Spinal cord (tissue), 10 donors: ENCODE results near the gene ACP1. TPM values are rescaled to one million over a fixed set of nuclear protein-coding genes. Genes with fewer than 3 reads are reported as not detected.
A peak's percentile ranks its signal among the peaks of the same experiment; 100 is the strongest.

Experiments used
- DNase-seq, 6 donors: peaks; one replicate each; pipeline versions ENCODE4 v3.0.0 to v3.0.0-alpha.2; 2013 to 2015; ENCODE audit warnings: low spot score in 6 of 6, low read depth in 4 of 6
- H3K27ac ChIP-seq: one replicate; pipeline ENCODE4 v1.5.1; 2013; ENCODE audit warnings: low read depth, low read length, control low read depth
- H3K27me3 ChIP-seq: one replicate; pipeline ENCODE4 v1.6.1; 2013; ENCODE audit warnings: low read length; ENCODE audit not compliant: control insufficient read depth, insufficient read depth
- H3K36me3 ChIP-seq: one replicate; pipeline ENCODE4 v1.6.1; 2013; ENCODE audit warnings: low read length; ENCODE audit not compliant: control insufficient read depth, insufficient read depth
- H3K4me1 ChIP-seq: one replicate; pipeline ENCODE4 v1.6.1; 2013; ENCODE audit warnings: low read length; ENCODE audit not compliant: control insufficient read depth, insufficient read depth
- H3K4me3 ChIP-seq: one replicate; pipeline ENCODE4 v1.5.1; 2013; ENCODE audit warnings: low read depth, low read length, control low read depth
- H3K9me3 ChIP-seq: one replicate; pipeline ENCODE4 v1.6.1; 2013; ENCODE audit warnings: low read length; ENCODE audit not compliant: control insufficient read depth, insufficient read depth
- WGBS: methylation state at CpG from one replicate; pipeline ENCODE4 v1.1.5; 2013; ENCODE audit warnings: missing lambda C conversion rate; ENCODE audit not compliant: insufficient coverage; 5-methylcytosine and 5-hydroxymethylcytosine counted together
- polyA plus RNA-seq, 2 donors: library from polyadenylated mRNA; unstranded; fragments of 120-200 nt; gene quantifications; one replicate each; pipeline ENCODE4 v1.2.1, GENCODE V29; 2013; ENCODE audit not compliant: insufficient read length in 2 of 2
- total RNA-seq, 2 donors: library from RNA; depleted of rRNA in 1 of 2; stranded (reverse); fragments of 120-200 nt in 1 of 2; fragments of >200 nt in 1 of 2; gene quantifications; one replicate each; pipeline versions ENCODE4 v1.2.3 to v1.2.4, GENCODE V29; 2013 to 2014
- donor health status: healthy.

The ACP1 gene
- total and polyA plus RNA-seq, 4 donors = 91.6 to 120 (median 117) TPM

DNA sequence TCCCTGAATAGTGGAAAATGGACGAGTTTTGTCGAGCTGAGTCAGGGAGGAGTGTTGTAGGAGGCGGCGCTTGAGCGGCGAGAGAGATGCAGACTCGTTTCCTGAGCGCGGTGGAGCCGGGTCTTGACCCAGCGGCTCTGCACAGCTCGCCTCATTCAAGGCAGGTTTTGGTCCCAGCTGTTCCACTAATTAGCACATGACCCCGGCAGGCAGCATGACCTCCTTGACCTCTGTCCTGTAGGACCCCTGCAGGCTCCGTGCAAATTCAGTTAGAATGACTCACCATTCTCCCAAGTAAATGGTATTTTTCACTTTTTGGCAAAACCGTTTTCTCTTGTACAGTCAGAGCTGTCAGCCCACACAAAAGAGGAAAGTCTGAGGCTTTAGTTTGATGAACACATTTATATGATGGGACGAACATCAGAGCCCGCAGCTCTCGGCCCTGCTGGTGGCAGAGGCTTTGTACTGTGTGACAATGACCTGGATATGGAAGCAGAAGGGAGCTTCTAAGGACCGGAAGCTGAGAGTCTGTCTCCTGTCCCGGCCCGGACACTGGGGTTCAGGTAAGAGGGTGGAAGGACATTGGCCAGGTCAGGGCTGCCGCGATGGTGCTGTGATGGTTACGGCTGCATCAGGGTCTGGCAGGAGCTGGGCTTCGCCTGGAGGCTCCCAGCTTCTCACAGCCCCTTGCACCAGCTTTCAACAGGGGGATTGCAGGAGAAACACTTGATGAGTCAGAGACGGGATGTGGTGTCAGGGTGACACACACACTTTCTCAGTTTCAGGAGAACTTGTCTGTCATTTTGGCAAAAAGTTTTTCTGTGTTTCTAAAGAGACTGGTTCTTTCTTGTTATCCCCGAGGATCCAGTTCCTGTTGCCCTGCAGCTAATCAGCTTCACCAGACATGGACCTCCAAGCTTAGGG, 53.0 kb downstream of the ACP1 start:
- peaks cover 2% of the 10 kb centered on the region for H3K36me3 ChIP-seq

DNA sequence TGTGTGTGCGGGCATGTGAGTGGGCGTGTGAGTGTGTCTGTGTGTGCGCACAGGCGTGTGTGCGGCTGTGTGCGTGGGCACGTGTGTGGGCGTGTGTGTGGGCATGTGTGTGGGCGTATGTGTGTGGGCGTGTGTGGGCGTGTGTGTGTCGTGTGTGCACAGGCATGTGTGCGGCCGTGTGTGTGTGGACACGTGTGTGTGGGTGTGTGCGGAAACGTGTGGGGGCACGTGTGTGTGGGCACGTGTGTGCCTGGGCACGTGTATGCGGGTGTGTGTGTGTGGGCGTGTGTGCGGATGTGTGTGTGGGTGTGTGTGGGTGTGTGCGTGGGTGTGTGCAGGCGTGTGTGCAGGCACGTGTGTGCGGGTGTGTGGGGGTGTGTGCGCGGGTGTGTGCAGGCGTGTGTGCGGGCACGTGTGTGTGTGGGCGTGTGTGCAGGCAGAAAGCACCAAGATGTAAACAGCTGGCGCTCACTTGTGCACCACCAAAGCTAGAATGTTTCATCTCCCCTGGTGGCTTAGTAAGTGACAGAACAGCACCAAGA, 54.4 kb downstream of the ACP1 start:
- no peaks in the 10 kb centered on the region for H3K27me3 ChIP-seq
- H3K36me3 ChIP-seq = peaks cover 2% of the 10 kb centered on the region
- H3K4me3 ChIP-seq = no peak overlapping the region
- no peak for DNase-seq
- WGBS = 95% methylated on average over 30 of the region's 34 CpGs
- no peaks in the 10 kb centered on the region for H3K9me3 ChIP-seq
- H3K4me1 ChIP-seq = no peaks in the 10 kb centered on the region
- H3K27ac ChIP-seq = no peak overlapping the region

More for the DNA sequence above, 53.0 kb downstream of the ACP1 start:
- H3K9me3 ChIP-seq = no peaks in the 10 kb centered on the region
- H3K4me1 ChIP-seq = no peaks in the 10 kb centered on the region
- WGBS = 39% methylated on average over 25 of the region's 27 CpGs
- H3K27ac ChIP-seq = no peak overlapping the region
- peak in 1 of 6 donors; percentile 6 for DNase-seq
- H3K27me3 ChIP-seq = no peaks in the 10 kb centered on the region
- H3K4me3 ChIP-seq = no peak overlapping the region

DNA sequence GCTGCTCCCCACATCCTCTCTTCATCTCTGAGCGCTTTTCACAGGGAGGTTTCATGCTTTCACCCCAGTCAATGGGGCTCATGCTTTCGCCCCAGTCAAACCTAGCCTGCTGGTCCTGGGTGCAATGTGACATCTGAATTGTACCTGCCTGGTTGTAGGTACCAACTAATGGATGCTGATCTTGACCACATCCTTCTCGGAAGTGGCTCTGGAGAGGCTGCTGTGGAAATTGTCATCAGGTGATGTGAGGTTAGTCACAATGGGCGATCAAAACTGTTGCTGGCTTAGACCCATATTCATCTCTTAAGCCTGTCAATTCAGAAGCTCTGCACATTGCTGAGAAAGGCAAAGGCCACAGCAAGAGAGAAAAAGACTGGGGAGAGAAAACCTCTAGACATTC, 55.8 kb downstream of the ACP1 start:
- WGBS = 100% methylated on average over 2 of the region's 4 CpGs
- H3K9me3 ChIP-seq = no peaks in the 10 kb centered on the region
- no peaks in the 10 kb centered on the region for H3K36me3 ChIP-seq

DNA sequence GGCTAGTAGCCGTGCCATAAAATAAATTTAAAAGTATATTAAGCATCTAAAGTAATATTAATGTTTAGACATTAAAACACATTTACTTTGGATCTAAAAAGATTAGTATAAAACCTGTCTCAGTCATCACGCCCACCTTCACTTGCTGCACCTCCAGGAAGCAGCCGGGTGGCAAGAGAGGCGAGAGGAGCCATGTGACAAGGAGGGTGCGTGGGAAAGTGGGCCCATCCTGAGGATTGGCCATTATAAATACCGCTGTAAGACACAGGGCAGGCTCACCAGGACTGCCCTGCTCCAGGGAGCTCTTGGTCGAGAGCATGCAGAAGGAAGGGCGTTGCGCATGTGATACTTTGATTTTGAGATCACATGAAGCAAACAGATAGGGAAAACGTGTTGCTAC, 57.6 kb downstream of the ACP1 start:
- H3K36me3 ChIP-seq = no peaks in the 10 kb centered on the region
- WGBS = 89% methylated on average over 8 of the region's 10 CpGs
- no peaks in the 10 kb centered on the region for H3K27me3 ChIP-seq
- H3K9me3 ChIP-seq = peaks cover 2% of the 10 kb centered on the region
- H3K4me1 ChIP-seq = no peaks in the 10 kb centered on the region
- H3K27ac ChIP-seq = no peak overlapping the region
- no peak for DNase-seq
- H3K4me3 ChIP-seq = no peak overlapping the region

More for the DNA sequence above, 55.8 kb downstream of the ACP1 start:
- Histone ChIP-seq H3K27me3 (no peaks in the 10 kb centered on the region), H3K4me1 (no peaks in the 10 kb centered on the region), H3K27ac (no peak overlapping the region), H3K4me3 (no peak overlapping the region)
- DNase-seq = no peak

DNA sequence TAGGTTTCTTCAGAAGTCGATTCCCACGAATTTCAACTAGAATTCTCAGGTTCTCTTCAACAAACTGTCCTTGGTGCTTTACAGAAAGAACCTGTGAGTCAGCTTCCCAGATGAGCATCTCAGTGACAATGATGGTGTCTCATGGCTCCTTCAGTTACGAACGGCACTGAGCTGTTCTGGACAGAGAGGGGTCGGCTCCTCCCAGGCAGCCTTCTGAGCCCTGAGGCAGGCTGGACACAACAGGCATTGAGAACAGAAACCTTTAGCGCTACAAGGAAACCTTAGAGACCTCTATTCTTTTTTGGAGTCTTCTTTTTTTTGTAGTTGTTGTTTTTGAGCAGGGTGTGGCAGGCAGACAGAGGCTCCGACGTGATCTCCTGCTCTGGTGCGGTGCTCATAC, 58.3 kb downstream of the ACP1 start:
- Histone ChIP-seq H3K27me3 (no peaks in the 10 kb centered on the region), H3K36me3 (no peaks in the 10 kb centered on the region), H3K4me3 (no peak overlapping the region), H3K27ac (no peak overlapping the region), H3K9me3 (peaks cover 3% of the 10 kb centered on the region), H3K4me1 (no peaks in the 10 kb centered on the region)
- WGBS = 82% methylated on average over 6 of the region's 9 CpGs
- no peak for DNase-seq

Other genes with a start within 250 kb of the ACP1 start
- 1 to 10 TPM; 3.8 to 6.2 TPM for gene FAM110C, start 218.4 kb upstream of the ACP1 start, total RNA-seq
- gene FAM110C, start 218.4 kb upstream of the ACP1 start, polyA plus RNA-seq = 1 to 10 TPM; 7.3 to 7.6 TPM
- 10 to 100 TPM; 45.7 to 60.1 TPM for gene SH3YL1, start 915 bp upstream of the ACP1 start, total RNA-seq
- 10 to 100 TPM; 61.3 to 62.6 TPM for gene SH3YL1, start 915 bp upstream of the ACP1 start, polyA plus RNA-seq
- 1 to 10 TPM in 1 of 2 donors, under 1 TPM in 1; 0.88 to 3.4 TPM for gene ALKAL2, start 23.1 kb downstream of the ACP1 start, total RNA-seq
- gene ALKAL2, start 23.1 kb downstream of the ACP1 start, polyA plus RNA-seq = 1 to 10 TPM; 3.4 to 5.3 TPM